MM.1S (cell line): ENCODE data around the gene HIBADH.
A peak's percentile ranks its signal among the peaks of the same experiment; 100 is the strongest.

ENCODE experiments used
- DNase-seq: peaks from one replicate; pipeline ENCODE4 v3.0.0-alpha.2; 2015
- H2AFZ ChIP-seq: fragments of 300-600 bp; sonication (generic); 2 replicates; pipeline ENCODE4 v1.6.0; 2016; ENCODE audit warnings: antibody characterized with exemption, low read length
- H3F3A ChIP-seq: fragments of 300-600 bp; sonication (generic); 2 replicates; pipeline ENCODE4 v1.6.1; 2016; ENCODE audit warnings: mild to moderate bottlenecking, antibody characterized with exemption, low read length, moderate library complexity, mixed read lengths; ENCODE audit not compliant: insufficient read depth
- H3K27ac ChIP-seq: fragments of 300-600 bp; sonication (generic); 2 replicates; pipeline ENCODE4 v1.5.1; 2016; ENCODE audit warnings: mild to moderate bottlenecking, low read length
- H3K27me3 ChIP-seq: fragments of 300-600 bp; sonication (generic); replicated peaks from 2 replicates; pipeline ENCODE4 v1.6.0; 2016; ENCODE audit warnings: low read length; ENCODE audit not compliant: insufficient read depth
- H3K36me3 ChIP-seq: fragments of 300-600 bp; sonication (generic); replicated peaks from 2 replicates; pipeline ENCODE4 v1.6.1; 2016; ENCODE audit warnings: mild to moderate bottlenecking, low read length, mixed read lengths; ENCODE audit not compliant: insufficient read depth
- H3K4me1 ChIP-seq: fragments of 300-600 bp; sonication (generic); 2 replicates; pipeline ENCODE4 v1.6.1; 2016; ENCODE audit warnings: low read length, mixed read lengths
- H3K4me2 ChIP-seq: fragments of 300-600 bp; sonication (generic); 2 replicates; pipeline ENCODE4 v1.6.0; 2016; ENCODE audit warnings: low read depth, low read length
- H3K4me3 ChIP-seq: fragments of 300-600 bp; sonication (generic); 2 replicates; pipeline ENCODE4 v1.5.1; 2016; ENCODE audit warnings: low read length, mixed read lengths
- H3K79me2 ChIP-seq: fragments of 300-600 bp; sonication (generic); 2 replicates; pipeline ENCODE4 v1.6.1; 2016; ENCODE audit warnings: mixed run types, low read length, mixed read lengths
- H3K9ac ChIP-seq: fragments of 300-600 bp; sonication (generic); 2 replicates; pipeline ENCODE4 v1.6.1; 2016; ENCODE audit warnings: low read length, mixed read lengths
- H3K9me2 ChIP-seq: fragments of 300-600 bp; sonication (generic); replicated peaks from 2 replicates; pipeline ENCODE4 v1.6.1; 2016; ENCODE audit warnings: mild to moderate bottlenecking, low read length, mixed read lengths; ENCODE audit not compliant: insufficient read depth
- H3K9me3 ChIP-seq: fragments of 300-600 bp; sonication (generic); replicated peaks from 2 replicates; pipeline ENCODE4 v1.6.1; 2016; ENCODE audit warnings: mild to moderate bottlenecking, low read length, mixed read lengths; ENCODE audit not compliant: insufficient read depth
- H4K20me1 ChIP-seq: fragments of 300-600 bp; sonication (generic); 2 replicates; pipeline ENCODE4 v1.6.1; 2016; ENCODE audit warnings: mild to moderate bottlenecking, low read length, moderate library complexity, mixed read lengths; ENCODE audit not compliant: insufficient read depth
- EZH2 ChIP-seq: fragments of 300-600 bp; sonication (generic); optimal IDR thresholded peaks from 2 replicates; pipeline ENCODE3; 2017; ENCODE audit warnings: low read depth, mild to moderate bottlenecking, antibody characterized with exemption, low read length, mixed read lengths
- EZH2phosphoT487 ChIP-seq: fragments of 300-600 bp; sonication (generic); IDR thresholded peaks from 2 replicates; pipeline ENCODE4 v1.6.1; 2018; ENCODE audit warnings: antibody characterized with exemption, low read length
- TF ChIP-seq, protein P1 (sequence below): fragments of 300-600 bp; sonication (generic); IDR thresholded peaks from 2 replicates; pipeline ENCODE4 v1.5.1; 2016; ENCODE audit warnings: antibody characterized with exemption, low read length, mixed read lengths

Gene HIBADH

DNA sequence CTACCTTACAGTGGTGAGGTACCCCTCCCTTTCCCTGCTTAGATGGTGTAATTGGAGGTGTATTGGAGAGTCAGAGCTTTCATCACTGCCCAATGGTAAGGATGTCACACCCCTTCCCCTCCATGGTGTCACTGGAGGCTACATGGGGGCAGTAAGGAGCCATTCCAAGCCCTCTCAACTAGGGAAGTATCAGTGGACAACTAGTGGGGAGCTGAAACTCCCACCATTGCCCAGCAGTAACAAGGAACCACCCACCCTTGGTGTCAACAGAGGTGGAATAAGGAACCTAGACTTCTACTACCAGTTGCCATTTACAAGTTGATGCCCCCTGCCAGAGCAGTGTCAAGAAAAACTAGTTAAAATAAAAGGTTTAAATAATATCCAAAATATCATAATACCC lies 2.8 kb upstream of the HIBADH start:
- Histone ChIP-seq H3K4me1 (no peaks in the 10 kb centered on the region), H3K79me2 (peaks cover 10% of the 10 kb centered on the region; the same call in 1 of the 2 replicates), H3K9ac (no peak overlapping the region), H3K9me2 (no peaks in the 10 kb centered on the region), H3K9me3 (no peaks in the 10 kb centered on the region), H3F3A (peaks cover 8% of the 10 kb centered on the region; the same call in 1 of the 2 replicates), H3K27me3 (no peaks in the 10 kb centered on the region), H3K4me2 (no peak overlapping the region), H3K36me3 (no peaks in the 10 kb centered on the region), H3K4me3 (no peak overlapping the region), H4K20me1 (no peaks in the 10 kb centered on the region), H2AFZ (no peak overlapping the region), H3K27ac (no peak overlapping the region)
- TF ChIP-seq EZH2phosphoT487, result no peak
- TF ChIP-seq, protein P1, sequence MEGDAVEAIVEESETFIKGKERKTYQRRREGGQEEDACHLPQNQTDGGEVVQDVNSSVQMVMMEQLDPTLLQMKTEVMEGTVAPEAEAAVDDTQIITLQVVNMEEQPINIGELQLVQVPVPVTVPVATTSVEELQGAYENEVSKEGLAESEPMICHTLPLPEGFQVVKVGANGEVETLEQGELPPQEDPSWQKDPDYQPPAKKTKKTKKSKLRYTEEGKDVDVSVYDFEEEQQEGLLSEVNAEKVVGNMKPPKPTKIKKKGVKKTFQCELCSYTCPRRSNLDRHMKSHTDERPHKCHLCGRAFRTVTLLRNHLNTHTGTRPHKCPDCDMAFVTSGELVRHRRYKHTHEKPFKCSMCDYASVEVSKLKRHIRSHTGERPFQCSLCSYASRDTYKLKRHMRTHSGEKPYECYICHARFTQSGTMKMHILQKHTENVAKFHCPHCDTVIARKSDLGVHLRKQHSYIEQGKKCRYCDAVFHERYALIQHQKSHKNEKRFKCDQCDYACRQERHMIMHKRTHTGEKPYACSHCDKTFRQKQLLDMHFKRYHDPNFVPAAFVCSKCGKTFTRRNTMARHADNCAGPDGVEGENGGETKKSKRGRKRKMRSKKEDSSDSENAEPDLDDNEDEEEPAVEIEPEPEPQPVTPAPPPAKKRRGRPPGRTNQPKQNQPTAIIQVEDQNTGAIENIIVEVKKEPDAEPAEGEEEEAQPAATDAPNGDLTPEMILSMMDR, result no peak
- no peak for TF ChIP-seq EZH2
- DNase-seq, result no peak

DNA sequence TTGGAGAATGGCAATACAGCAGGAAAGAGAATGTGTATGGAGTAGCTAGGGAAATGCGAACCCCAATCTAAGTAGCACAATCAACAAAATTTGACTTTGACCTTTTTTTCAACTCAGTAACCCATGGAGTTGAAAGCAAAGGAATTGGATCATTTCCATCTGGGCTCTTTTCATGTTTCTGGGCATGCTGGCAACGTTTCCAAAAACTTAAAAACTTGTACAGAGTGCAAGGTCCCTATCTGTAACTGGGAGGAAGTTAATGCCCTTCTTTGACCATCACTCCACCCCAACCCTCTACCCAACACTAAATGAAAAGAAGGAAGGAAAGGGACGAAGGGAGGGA lies 1.3 kb upstream of the HIBADH start:
- H3K9ac ChIP-seq, result peak overlapping the region; percentile 85; the same call in 1 of the 2 replicates
- H3K4me1 ChIP-seq, result no peaks in the 10 kb centered on the region
- no peaks in the 10 kb centered on the region for H3K9me2 ChIP-seq
- H3K9me3 ChIP-seq, result no peaks in the 10 kb centered on the region
- no peak for DNase-seq
- H2AFZ ChIP-seq, result peak overlapping the region; percentile 96
- TF ChIP-seq, protein P1, result no peak
- no peak for TF ChIP-seq EZH2phosphoT487
- H3K27me3 ChIP-seq, result no peaks in the 10 kb centered on the region
- H3K36me3 ChIP-seq, result no peaks in the 10 kb centered on the region
- no peaks in the 10 kb centered on the region for H4K20me1 ChIP-seq
- peak overlapping the region; percentile 92 for H3K4me3 ChIP-seq
- peaks cover 10% of the 10 kb centered on the region; the same call in 1 of the 2 replicates for H3K79me2 ChIP-seq
- peak overlapping the region; percentile 78; the same call in 1 of the 2 replicates for H3K27ac ChIP-seq
- peak overlapping the region; percentile 78; the same call in 1 of the 2 replicates for H3K4me2 ChIP-seq
- peaks cover 8% of the 10 kb centered on the region; the same call in 1 of the 2 replicates for H3F3A ChIP-seq

DNA sequence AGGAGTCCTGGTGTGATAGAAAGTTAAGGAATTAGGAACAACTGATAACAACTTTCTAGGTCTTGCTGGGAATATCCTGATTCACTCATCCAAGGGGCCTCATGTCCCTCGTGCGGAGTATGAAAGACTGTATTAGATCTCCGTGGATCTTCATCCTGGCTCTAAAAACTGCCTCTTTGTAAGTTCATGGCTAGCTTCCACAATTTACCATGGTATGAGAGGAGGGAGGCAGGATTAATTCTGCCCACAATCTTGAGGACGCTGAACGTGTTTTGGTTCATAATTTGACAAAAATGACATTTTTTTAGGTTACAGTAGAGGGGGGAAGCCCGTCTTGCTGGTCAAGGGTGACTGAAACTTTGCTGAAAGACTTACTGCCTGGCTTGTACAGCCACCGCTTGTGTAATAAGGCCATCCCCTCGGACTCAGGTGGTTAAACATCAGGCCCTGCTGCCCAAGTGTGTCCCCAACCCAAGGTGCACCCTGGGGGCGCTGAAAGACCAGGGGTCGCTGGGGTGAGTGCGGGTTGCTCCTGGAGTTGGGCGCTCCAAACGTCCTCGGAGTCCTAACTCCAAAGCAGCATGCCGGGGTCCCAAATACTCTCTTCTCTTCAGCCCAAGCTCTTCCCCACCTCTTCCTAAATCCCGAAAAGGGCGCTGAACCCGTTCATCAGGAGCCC lies 733 bp downstream of the HIBADH start:
- Histone ChIP-seq H3K9me3 (no peaks in the 10 kb centered on the region), H3K4me1 (no peaks in the 10 kb centered on the region), H3K79me2 (peaks cover 10% of the 10 kb centered on the region; the same call in 1 of the 2 replicates), H3K27me3 (no peaks in the 10 kb centered on the region), H3K4me3 (peak overlapping the region; percentile 92), H3K27ac (peak overlapping the region; percentile 78; the same call in 1 of the 2 replicates), H3K9me2 (no peaks in the 10 kb centered on the region), H4K20me1 (no peaks in the 10 kb centered on the region), H3K9ac (peak overlapping the region; percentile 85), H2AFZ (peak overlapping the region; percentile 96), H3K4me2 (peak overlapping the region; percentile 79), H3F3A (peaks cover 8% of the 10 kb centered on the region; the same call in 1 of the 2 replicates), H3K36me3 (no peaks in the 10 kb centered on the region)
- TF ChIP-seq EZH2 (no peak), EZH2phosphoT487 (no peak)
- TF ChIP-seq, protein P1, result 0 out of 2 replicates have a peak, but pooled peaks have one; percentile 10
- DNase-seq, result peak; percentile 21
